Loucy (cell line): ENCODE results near the gene C17orf113.

Experiments used
- H2AFZ ChIP-seq: fragments of 200-600 bp; sonication (generic); 2 replicates; pipeline ENCODE4 v1.6.0; 2016; ENCODE audit warnings: antibody characterized with exemption, mild to moderate bottlenecking, low read length, moderate library complexity
- H3F3A ChIP-seq: fragments of 200-600 bp; 2 replicates; pipeline ENCODE4 v1.6.0; 2016; ENCODE audit warnings: antibody characterized with exemption, low read depth, mild to moderate bottlenecking
- H3K27me3 ChIP-seq: fragments of 200-600 bp; sonication (generic); 2 replicates; pipeline ENCODE4 v1.6.1; 2014; ENCODE audit warnings: low read length, mild to moderate bottlenecking; ENCODE audit not compliant: insufficient read depth, poor library complexity, severe bottlenecking
- H3K36me3 ChIP-seq: fragments of 200-600 bp; sonication (generic); 2 replicates; pipeline ENCODE4 v1.6.1; 2016; ENCODE audit warnings: low read length; ENCODE audit not compliant: insufficient read depth
- H3K4me1 ChIP-seq: fragments of 200-600 bp; sonication (generic); 2 replicates; pipeline ENCODE4 v1.5.1; 2014; ENCODE audit warnings: low read length, mild to moderate bottlenecking; ENCODE audit not compliant: insufficient read depth, poor library complexity, severe bottlenecking
- H3K4me2 ChIP-seq: fragments of 200-600 bp; sonication (generic); 2 replicates; pipeline ENCODE4 v1.6.0; 2014; ENCODE audit warnings: antibody characterized with exemption, low read length, low read depth, mild to moderate bottlenecking; ENCODE audit not compliant: poor library complexity, severe bottlenecking
- H3K4me3 ChIP-seq: fragments of 200-600 bp; sonication (generic); 2 replicates; pipeline ENCODE4 v1.5.1; 2014; ENCODE audit warnings: low read length, mild to moderate bottlenecking, mixed read lengths; ENCODE audit not compliant: poor library complexity, severe bottlenecking
- H3K79me2 ChIP-seq: fragments of 200-600 bp; sonication (generic); 2 replicates; pipeline ENCODE4 v1.6.1; 2014; ENCODE audit warnings: low read length; ENCODE audit not compliant: insufficient read depth
- H3K9ac ChIP-seq: fragments of 200-600 bp; sonication (generic); 2 replicates; pipeline ENCODE4 v1.6.0; 2014; ENCODE audit warnings: mild to moderate bottlenecking, low read depth, low read length, moderate library complexity; ENCODE audit not compliant: poor library complexity, severe bottlenecking
- H3K9me2 ChIP-seq: fragments of 200-600 bp; sonication (generic); replicated peaks from 2 replicates; pipeline ENCODE4 v1.6.1; 2016; ENCODE audit warnings: low read depth, low read length, mixed read lengths
- H3K9me3 ChIP-seq: fragments of 200-600 bp; sonication (generic); 2 replicates; pipeline ENCODE4 v1.6.1; 2014; ENCODE audit warnings: mild to moderate bottlenecking, antibody characterized with exemption, low read length, low read depth; ENCODE audit not compliant: insufficient read depth
- H4K20me1 ChIP-seq: fragments of 200-600 bp; sonication (generic); 2 replicates; pipeline ENCODE4 v1.6.0; 2014; ENCODE audit warnings: antibody characterized with exemption, low read length, mild to moderate bottlenecking; ENCODE audit not compliant: insufficient read depth, poor library complexity, severe bottlenecking
- CTCF ChIP-seq: fragments of 200-600 bp; sonication (generic); conservative IDR thresholded peaks from 2 replicates; pipeline ENCODE4 v1.5.1; 2014; ENCODE audit warnings: mild to moderate bottlenecking, antibody characterized with exemption, low read length
- EZH2phosphoT487 ChIP-seq: fragments of 200-600 bp; IDR thresholded peaks from 2 replicates; pipeline ENCODE4 v1.6.1; 2018; ENCODE audit warnings: antibody characterized with exemption, mild to moderate bottlenecking, moderate library complexity, borderline replicate concordance

Gene C17orf113

DNA sequence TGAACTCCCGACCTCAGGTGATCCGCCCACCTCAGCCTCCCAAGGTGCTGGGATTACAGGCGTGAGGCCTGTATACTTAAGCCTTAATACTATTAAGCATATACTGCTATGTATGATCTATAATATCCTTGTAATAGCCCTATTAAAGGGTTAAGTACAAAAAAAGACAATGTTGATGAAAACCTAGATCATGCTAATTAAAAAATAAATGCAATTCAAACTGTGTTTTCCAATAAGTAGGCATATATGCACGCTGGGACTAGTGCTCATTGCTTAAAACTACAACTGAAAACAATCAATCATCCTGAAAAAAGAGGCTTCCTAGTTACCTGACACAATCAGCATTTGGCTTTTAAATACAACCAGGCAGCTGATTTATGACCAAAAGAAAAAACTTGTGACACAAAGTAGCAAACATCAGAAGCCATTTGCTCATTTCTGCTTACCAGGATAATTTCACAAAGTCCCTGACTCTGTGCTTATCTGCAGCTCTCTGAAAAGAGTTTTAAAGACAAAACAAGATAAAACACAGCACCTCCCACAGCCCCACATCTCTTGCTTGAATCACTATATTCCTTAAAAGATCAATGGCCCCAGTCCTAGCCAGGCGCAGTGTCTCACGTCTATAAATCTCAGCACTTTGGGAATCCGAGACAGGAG is 36.8 kb upstream of the C17orf113 start:
- Histone ChIP-seq H4K20me1 (no peaks in the 10 kb centered on the region), H3K27me3 (no peaks in the 10 kb centered on the region), H3K36me3 (no peaks in the 10 kb centered on the region), H3K9me2 (no peaks in the 10 kb centered on the region), H3K9me3 (no peaks in the 10 kb centered on the region), H3K4me3 (no peak overlapping the region), H3K79me2 (no peaks in the 10 kb centered on the region), H3K4me1 (no peaks in the 10 kb centered on the region), H2AFZ (no peak overlapping the region), H3K4me2 (no peak overlapping the region), H3K9ac (no peak overlapping the region), H3F3A (no peaks in the 10 kb centered on the region)
- TF ChIP-seq CTCF (no peak), EZH2phosphoT487 (no peak)

- Histone ChIP-seq H3K9ac (no peak overlapping the region), H3K4me1 (peaks cover 3% of the 10 kb centered on the region), H3K27me3 (no peaks in the 10 kb centered on the region), H3K4me2 (no peak overlapping the region), H2AFZ (no peak overlapping the region), H4K20me1 (no peaks in the 10 kb centered on the region), H3K79me2 (no peaks in the 10 kb centered on the region), H3K9me3 (no peaks in the 10 kb centered on the region), H3K36me3 (no peaks in the 10 kb centered on the region), H3K9me2 (no peaks in the 10 kb centered on the region), H3F3A (no peaks in the 10 kb centered on the region), H3K4me3 (no peak overlapping the region)
- TF ChIP-seq EZH2phosphoT487 (no peak), CTCF (no peak)
Measured at GRCh38 chr17:42081516-42082129, 31.2 kb upstream of the C17orf113 start.

GRCh38 chr17:42079541-42079940 is 29.1 kb upstream of the C17orf113 start:
- H3K4me3 ChIP-seq = no peak overlapping the region
- no peaks in the 10 kb centered on the region for H4K20me1 ChIP-seq
- no peaks in the 10 kb centered on the region for H3K9me3 ChIP-seq
- H3K9ac ChIP-seq = no peak overlapping the region
- peaks cover 8% of the 10 kb centered on the region for H3K4me1 ChIP-seq
- H3K9me2 ChIP-seq = no peaks in the 10 kb centered on the region
- H3K79me2 ChIP-seq = no peaks in the 10 kb centered on the region
- H2AFZ ChIP-seq = no peak overlapping the region
- H3K4me2 ChIP-seq = no peak overlapping the region
- no peaks in the 10 kb centered on the region for H3K36me3 ChIP-seq
- TF ChIP-seq EZH2phosphoT487 (no peak), CTCF (no peak)
- H3F3A ChIP-seq = no peaks in the 10 kb centered on the region
- no peaks in the 10 kb centered on the region for H3K27me3 ChIP-seq
